HepG2 (cell line): ENCODE data around the gene EBF4.

Experiments used
- ELF4 ChIP-seq: sonication (generic); formaldehyde crosslinking; IDR thresholded peaks from 2 replicates; pipeline ENCODE4 v1.5.0; 2020; ENCODE audit warnings: missing genetic modification reagents, mild to moderate bottlenecking, moderate library complexity, borderline replicate concordance
- ETV5 ChIP-seq: IDR thresholded peaks from 2 replicates; pipeline ENCODE4 v1.6.1; 2018; ENCODE audit warnings: missing biosample characterization, missing genetic modification reagents, inconsistent platforms, borderline replicate concordance
- NR2F1 ChIP-seq, 2 experiments: fragments of 450-650 bp in 1 of 2; formaldehyde crosslinking in 1 of 2; IDR thresholded peaks; 2 replicates each; pipeline versions ENCODE4 v1.5.0 to v1.6.1; 2016 to 2020; ENCODE audit warnings: mild to moderate bottlenecking in 1 of 2, missing compliant biosample characterization in 1 of 2, missing genetic modification reagents in 1 of 2, moderate library complexity in 1 of 2
- TEAD3 ChIP-seq: optimal IDR thresholded peaks from 2 replicates; pipeline ENCODE3; 2016; ENCODE audit warnings: borderline replicate concordance
- ZBTB40 ChIP-seq, 2 experiments: fragments of 450-650 bp in 1 of 2; sonication (generic) in 1 of 2; formaldehyde crosslinking in 1 of 2; IDR thresholded peaks; 2 replicates each; pipeline versions ENCODE4 v1.6.1 to v1.8.0; 2016 to 2022; ENCODE audit warnings: antibody characterized with exemption in 1 of 2, mild to moderate bottlenecking in 1 of 2, missing genetic modification reagents in 1 of 2
- ZBTB7A ChIP-seq: sonication (generic); formaldehyde crosslinking; IDR thresholded peaks from 2 replicates; pipeline ENCODE4 v1.8.0; 2022; ENCODE audit warnings: mild to moderate bottlenecking, missing genetic modification reagents
- ZBTB8A ChIP-seq: sonication (generic); formaldehyde crosslinking; IDR thresholded peaks from 2 replicates; pipeline ENCODE4 v1.4.0; 2020; ENCODE audit warnings: mild to moderate bottlenecking, low read depth, missing genetic modification reagents, borderline replicate concordance
- ZFY ChIP-seq: sonication (generic); formaldehyde crosslinking; IDR thresholded peaks from 2 replicates; pipeline ENCODE4 v1.4.0; 2020; ENCODE audit warnings: missing genetic modification reagents
- ZNF138 ChIP-seq: sonication (generic); formaldehyde crosslinking; IDR thresholded peaks from 2 replicates; pipeline ENCODE4 v1.5.0; 2020; ENCODE audit warnings: mild to moderate bottlenecking, low read depth, missing genetic modification reagents
- ZNF3 ChIP-seq: IDR thresholded peaks from 2 replicates; pipeline ENCODE4 v1.7.0; 2017; ENCODE audit warnings: inconsistent platforms
- TF ChIP-seq, protein P1 (sequence below): sonication (generic); formaldehyde crosslinking; IDR thresholded peaks from 2 replicates; pipeline ENCODE4 v1.4.0; 2020; ENCODE audit warnings: missing genetic modification reagents
- TF ChIP-seq, protein P2 (sequence below): sonication (generic); formaldehyde crosslinking; IDR thresholded peaks from 2 replicates; pipeline ENCODE4 v1.5.0; 2020; ENCODE audit warnings: mild to moderate bottlenecking, missing genetic modification reagents, moderate library complexity

DNA sequence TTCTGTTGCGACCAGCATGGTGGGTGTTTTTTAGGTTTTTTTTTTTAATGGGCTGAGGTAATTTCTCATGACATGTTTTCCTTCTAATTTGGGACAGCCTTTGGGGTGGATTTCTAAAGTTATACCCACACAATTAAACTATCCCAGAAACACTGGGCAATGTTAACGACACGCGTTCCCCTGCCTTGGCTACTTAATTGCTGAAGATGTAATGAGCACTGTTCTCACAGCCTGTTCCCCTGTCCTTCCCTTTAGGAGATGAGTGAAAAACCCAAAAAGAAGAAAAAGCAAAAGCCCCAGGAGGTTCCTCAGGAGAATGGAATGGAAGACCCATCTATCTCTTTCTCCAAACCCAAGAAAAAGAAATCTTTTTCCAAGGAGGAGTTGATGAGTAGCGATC lies 34.9 kb upstream of the EBF4 start:
- no peak for TF ChIP-seq TEAD3
- TF ChIP-seq ZFY (CRISPR knock-in tag): no peak
- TF ChIP-seq ETV5 (CRISPR knock-in tag): no peak
- TF ChIP-seq ZBTB40 (IDR thresholded peaks at IDR 0.05): no peak
- TF ChIP-seq ZBTB40 (CRISPR knock-in tag; IDR thresholded peaks at IDR 0.05): no peak
- TF ChIP-seq ZNF138 (CRISPR knock-in tag): no peak
- TF ChIP-seq NR2F1 (CRISPR knock-in tag; IDR thresholded peaks at IDR 0.05): no peak
- no peak for TF ChIP-seq ZBTB8A
- TF ChIP-seq ZBTB7A (CRISPR knock-in tag): no peak
- TF ChIP-seq, protein P1, sequence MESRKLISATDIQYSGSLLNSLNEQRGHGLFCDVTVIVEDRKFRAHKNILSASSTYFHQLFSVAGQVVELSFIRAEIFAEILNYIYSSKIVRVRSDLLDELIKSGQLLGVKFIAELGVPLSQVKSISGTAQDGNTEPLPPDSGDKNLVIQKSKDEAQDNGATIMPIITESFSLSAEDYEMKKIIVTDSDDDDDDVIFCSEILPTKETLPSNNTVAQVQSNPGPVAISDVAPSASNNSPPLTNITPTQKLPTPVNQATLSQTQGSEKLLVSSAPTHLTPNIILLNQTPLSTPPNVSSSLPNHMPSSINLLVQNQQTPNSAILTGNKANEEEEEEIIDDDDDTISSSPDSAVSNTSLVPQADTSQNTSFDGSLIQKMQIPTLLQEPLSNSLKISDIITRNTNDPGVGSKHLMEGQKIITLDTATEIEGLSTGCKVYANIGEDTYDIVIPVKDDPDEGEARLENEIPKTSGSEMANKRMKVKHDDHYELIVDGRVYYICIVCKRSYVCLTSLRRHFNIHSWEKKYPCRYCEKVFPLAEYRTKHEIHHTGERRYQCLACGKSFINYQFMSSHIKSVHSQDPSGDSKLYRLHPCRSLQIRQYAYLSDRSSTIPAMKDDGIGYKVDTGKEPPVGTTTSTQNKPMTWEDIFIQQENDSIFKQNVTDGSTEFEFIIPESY (CRISPR knock-in tag): no peak
- no peak for TF ChIP-seq ZNF3 (CRISPR knock-in tag)
- TF ChIP-seq ELF4 (CRISPR knock-in tag): no peak
- TF ChIP-seq, protein P2, sequence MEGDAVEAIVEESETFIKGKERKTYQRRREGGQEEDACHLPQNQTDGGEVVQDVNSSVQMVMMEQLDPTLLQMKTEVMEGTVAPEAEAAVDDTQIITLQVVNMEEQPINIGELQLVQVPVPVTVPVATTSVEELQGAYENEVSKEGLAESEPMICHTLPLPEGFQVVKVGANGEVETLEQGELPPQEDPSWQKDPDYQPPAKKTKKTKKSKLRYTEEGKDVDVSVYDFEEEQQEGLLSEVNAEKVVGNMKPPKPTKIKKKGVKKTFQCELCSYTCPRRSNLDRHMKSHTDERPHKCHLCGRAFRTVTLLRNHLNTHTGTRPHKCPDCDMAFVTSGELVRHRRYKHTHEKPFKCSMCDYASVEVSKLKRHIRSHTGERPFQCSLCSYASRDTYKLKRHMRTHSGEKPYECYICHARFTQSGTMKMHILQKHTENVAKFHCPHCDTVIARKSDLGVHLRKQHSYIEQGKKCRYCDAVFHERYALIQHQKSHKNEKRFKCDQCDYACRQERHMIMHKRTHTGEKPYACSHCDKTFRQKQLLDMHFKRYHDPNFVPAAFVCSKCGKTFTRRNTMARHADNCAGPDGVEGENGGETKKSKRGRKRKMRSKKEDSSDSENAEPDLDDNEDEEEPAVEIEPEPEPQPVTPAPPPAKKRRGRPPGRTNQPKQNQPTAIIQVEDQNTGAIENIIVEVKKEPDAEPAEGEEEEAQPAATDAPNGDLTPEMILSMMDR (CRISPR knock-in tag): no peak
